Fibroblast of lung (primary cell): ENCODE results near the gene CCDC149. TPM values are rescaled to one million over a fixed set of nuclear protein-coding genes. Genes with fewer than 3 reads are reported as not detected.

Experiments
- DNase-seq, 2 donors: peaks; one replicate each; pipeline versions ENCODE4 v3.0.0 to v3.0.0-alpha.2; 2010; ENCODE audit warnings: low read depth in 2 of 2
- H2AFZ ChIP-seq: 2 replicates; pipeline ENCODE4 v1.5.1; 2012; ENCODE audit warnings: low read length, control low read depth, inconsistent platforms
- H3K27ac ChIP-seq: 2 replicates; pipeline ENCODE4 v1.5.1; 2011; ENCODE audit warnings: low read length, control low read depth; ENCODE audit not compliant: insufficient read depth
- H3K27me3 ChIP-seq: 2 replicates; pipeline ENCODE4 v1.5.1; 2011; ENCODE audit warnings: mild to moderate bottlenecking, low read length; ENCODE audit not compliant: control insufficient read depth, insufficient read depth
- H3K36me3 ChIP-seq: 2 replicates; pipeline ENCODE4 v1.5.1; 2011; ENCODE audit warnings: low read length; ENCODE audit not compliant: control insufficient read depth, insufficient read depth
- H3K4me1 ChIP-seq: 2 replicates; pipeline ENCODE4 v1.5.1; 2011; ENCODE audit warnings: low read length; ENCODE audit not compliant: control insufficient read depth, insufficient read depth; ENCODE audit errors: extremely low read depth
- H3K4me2 ChIP-seq: 2 replicates; pipeline ENCODE4 v1.5.1; 2011; ENCODE audit warnings: low read length, control low read depth; ENCODE audit not compliant: insufficient read depth; ENCODE audit errors: extremely low read depth
- H3K4me3 ChIP-seq, 4 experiments: fragments of 200-600 bp in 1 of 4; sonication (generic) in 1 of 4; replicated peaks in 1 of 4; 2 replicates each; pipeline ENCODE4 v1.5.1; 2011 to 2016; ENCODE audit warnings: low read length in 4 of 4, low read depth in 3 of 4, mild to moderate bottlenecking in 3 of 4, control low read depth in 2 of 4, inconsistent platforms in 1 of 4, mixed read lengths in 1 of 4; ENCODE audit not compliant: insufficient read depth in 1 of 4; ENCODE audit errors: control extremely low read depth in 1 of 4
- H3K79me2 ChIP-seq: 2 replicates; pipeline ENCODE4 v1.5.1; 2012; ENCODE audit warnings: mild to moderate bottlenecking, low read length, inconsistent platforms; ENCODE audit not compliant: control insufficient read depth, insufficient read depth
- H3K9ac ChIP-seq: 2 replicates; pipeline ENCODE4 v1.5.1; 2011; ENCODE audit warnings: mild to moderate bottlenecking, low read length, control low read depth; ENCODE audit not compliant: insufficient read depth
- H3K9me3 ChIP-seq: 2 replicates; pipeline ENCODE4 v1.5.1; 2012; ENCODE audit warnings: low read depth, low read length; ENCODE audit not compliant: control insufficient read depth, insufficient read depth
- H4K20me1 ChIP-seq: 2 replicates; pipeline ENCODE4 v1.5.1; 2011; ENCODE audit warnings: low read length; ENCODE audit not compliant: control insufficient read depth, insufficient read depth; ENCODE audit errors: extremely low read depth
- EZH2 ChIP-seq: IDR thresholded peaks from 2 replicates; pipeline ENCODE4 v1.5.1; 2012; ENCODE audit warnings: low read length, control low read depth, mild to moderate bottlenecking; ENCODE audit errors: missing control alignments
- polyA plus RNA-seq, 2 donors: library from polyadenylated mRNA; depleted of rRNA in 1 of 2; stranded (reverse) in 1 of 2; unstranded in 1 of 2; fragments of >200 nt; gene quantifications; 2 replicates each; pipeline ENCODE4 v1.2.1, GENCODE V29; 2011 to 2012; ENCODE audit warnings: missing spikeins in 1 of 2
- total RNA-seq: library from RNA; depleted of rRNA; stranded (reverse); fragments of >200 nt; gene quantifications from 2 replicates; pipeline ENCODE4 v1.2.1, GENCODE V29; 2014
- TF ChIP-seq, protein P1 (sequence below), 2 donors: IDR thresholded peaks in 1 of 2; conservative IDR thresholded peaks in 1 of 2; 1 replicate in 1 of 2; 2 replicates in 1 of 2; pipeline ENCODE4 v1.5.1; 2011 to 2012; ENCODE audit warnings: low read length in 2 of 2, control low read depth in 1 of 2, inconsistent platforms in 1 of 2, low read depth in 1 of 2, mild to moderate bottlenecking in 1 of 2

Gene CCDC149
- total and polyA plus RNA-seq, 2 donors (not counting 1 experiment from before 2014, with no cell fraction given), result 13.9 to 14.6 TPM

DNA sequence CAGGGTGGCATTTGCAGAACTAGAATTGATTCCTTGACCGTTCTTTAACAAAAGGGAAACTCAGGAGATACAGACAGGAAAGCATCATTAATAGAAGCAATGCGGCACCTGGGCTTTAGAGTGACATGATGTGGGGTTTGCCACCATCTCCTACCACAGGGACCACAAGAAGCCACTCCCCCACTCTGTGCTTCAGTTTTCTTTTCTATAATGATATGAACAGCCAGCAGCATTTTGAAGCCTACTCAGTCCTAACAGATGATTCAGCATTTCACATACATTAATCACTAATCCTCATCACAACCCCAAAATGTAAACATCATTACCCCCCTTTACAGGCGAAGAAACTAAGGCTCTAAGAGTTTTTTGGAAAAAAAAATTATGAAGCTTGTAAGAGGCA is 22.9 kb downstream of the CCDC149 start:
- H3K4me1 ChIP-seq, result no peaks in the 10 kb centered on the region
- H3K9me3 ChIP-seq, result no peaks in the 10 kb centered on the region
- no peaks in the 10 kb centered on the region for H3K36me3 ChIP-seq
- no peak overlapping the region for H3K4me2 ChIP-seq
- H4K20me1 ChIP-seq, result no peaks in the 10 kb centered on the region
- TF ChIP-seq, protein P1, sequence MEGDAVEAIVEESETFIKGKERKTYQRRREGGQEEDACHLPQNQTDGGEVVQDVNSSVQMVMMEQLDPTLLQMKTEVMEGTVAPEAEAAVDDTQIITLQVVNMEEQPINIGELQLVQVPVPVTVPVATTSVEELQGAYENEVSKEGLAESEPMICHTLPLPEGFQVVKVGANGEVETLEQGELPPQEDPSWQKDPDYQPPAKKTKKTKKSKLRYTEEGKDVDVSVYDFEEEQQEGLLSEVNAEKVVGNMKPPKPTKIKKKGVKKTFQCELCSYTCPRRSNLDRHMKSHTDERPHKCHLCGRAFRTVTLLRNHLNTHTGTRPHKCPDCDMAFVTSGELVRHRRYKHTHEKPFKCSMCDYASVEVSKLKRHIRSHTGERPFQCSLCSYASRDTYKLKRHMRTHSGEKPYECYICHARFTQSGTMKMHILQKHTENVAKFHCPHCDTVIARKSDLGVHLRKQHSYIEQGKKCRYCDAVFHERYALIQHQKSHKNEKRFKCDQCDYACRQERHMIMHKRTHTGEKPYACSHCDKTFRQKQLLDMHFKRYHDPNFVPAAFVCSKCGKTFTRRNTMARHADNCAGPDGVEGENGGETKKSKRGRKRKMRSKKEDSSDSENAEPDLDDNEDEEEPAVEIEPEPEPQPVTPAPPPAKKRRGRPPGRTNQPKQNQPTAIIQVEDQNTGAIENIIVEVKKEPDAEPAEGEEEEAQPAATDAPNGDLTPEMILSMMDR (conservative IDR thresholded peaks at IDR 0.05 in 1 of 2, IDR thresholded peaks at IDR 0.05 in 1 of 2; ENCODE audit: low read depth in 1 of 2, low read length in 2 of 2), result no peak
- TF ChIP-seq EZH2, result no peak
- no peak overlapping the region for H3K9ac ChIP-seq
- H3K27ac ChIP-seq, result no peak overlapping the region
- no peak for DNase-seq
- no peaks in the 10 kb centered on the region for H3K79me2 ChIP-seq
- H3K4me3 ChIP-seq, result no peak overlapping the region
- no peak overlapping the region for H2AFZ ChIP-seq
- H3K27me3 ChIP-seq, result no peaks in the 10 kb centered on the region

DNA sequence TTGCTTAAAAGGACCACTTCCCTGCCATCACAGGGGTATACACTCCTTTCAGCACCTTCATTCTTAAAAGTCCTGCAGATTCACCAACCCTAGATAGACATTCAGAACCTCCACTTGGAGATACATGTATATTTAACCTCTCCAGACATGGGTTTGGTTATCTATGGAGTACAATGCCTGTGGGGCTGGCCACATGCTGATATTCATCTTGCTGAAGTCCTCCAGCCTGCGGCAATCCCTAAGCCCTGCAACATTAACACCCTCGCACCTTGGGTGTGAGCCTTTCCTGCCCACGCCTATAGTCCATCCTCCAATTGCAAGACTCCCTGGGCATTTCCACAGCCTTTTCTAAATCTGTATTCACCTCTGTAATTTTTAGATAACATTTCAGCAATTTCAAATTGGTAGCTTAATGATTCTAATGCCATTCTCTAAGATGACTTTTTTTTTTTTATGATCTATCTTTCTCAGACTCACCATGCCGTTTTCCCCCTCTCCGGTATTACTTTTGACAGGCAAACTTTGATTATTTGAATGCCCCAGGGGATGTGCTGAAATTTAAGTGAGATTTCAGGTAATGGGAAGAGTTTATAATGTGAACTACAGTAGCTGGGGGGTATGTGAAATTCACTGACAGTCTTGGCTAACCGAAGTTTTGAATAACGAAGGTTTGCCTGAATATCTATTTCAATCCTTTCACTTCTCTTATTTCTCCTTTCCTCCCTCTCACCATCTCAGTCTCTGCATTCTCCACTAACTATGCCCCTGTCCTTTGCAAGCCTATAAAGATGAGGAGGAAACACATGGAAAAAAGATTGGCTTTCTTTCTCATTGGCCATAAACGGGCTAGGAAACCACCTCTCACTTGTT is 24.1 kb downstream of the CCDC149 start:
- Histone ChIP-seq H3K9me3 (no peaks in the 10 kb centered on the region), H3K36me3 (no peaks in the 10 kb centered on the region), H3K27me3 (no peaks in the 10 kb centered on the region), H3K79me2 (no peaks in the 10 kb centered on the region), H3K27ac (no peak overlapping the region), H2AFZ (no peak overlapping the region), H3K4me3 (no peak overlapping the region), H4K20me1 (no peaks in the 10 kb centered on the region), H3K4me1 (no peaks in the 10 kb centered on the region), H3K9ac (no peak overlapping the region), H3K4me2 (no peak overlapping the region)
- TF ChIP-seq, protein P1 (conservative IDR thresholded peaks at IDR 0.05 in 1 of 2, IDR thresholded peaks at IDR 0.05 in 1 of 2; ENCODE audit: low read depth in 1 of 2, low read length in 2 of 2), result no peak
- no peak for TF ChIP-seq EZH2
- no peak for DNase-seq

DNA sequence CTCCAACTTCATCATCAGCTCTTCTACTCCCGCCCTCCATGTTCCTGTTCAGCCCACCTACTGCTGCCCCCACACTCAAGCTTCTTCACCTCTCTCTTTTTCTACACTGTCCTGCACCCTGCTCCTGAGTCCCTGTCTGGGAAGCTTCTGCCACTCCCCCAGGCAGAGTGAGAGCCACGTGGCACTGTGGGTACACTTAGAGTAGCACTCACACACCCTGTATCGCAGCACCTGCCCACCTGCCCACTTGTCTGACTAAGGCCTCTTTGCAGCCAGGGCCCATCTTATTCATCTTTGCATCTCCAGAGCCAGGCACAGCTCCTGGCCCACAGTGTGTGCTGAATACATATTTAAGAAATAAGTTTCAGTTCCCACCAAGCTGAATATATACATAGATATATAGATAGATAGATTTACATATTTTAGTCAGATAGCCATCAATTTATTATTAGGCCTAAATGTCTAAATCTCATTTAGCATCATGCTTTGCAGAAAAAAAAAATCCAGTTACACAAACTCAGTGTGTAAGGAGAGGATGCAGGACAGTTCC is 24.9 kb downstream of the CCDC149 start:
- no peaks in the 10 kb centered on the region for H3K27me3 ChIP-seq
- no peak overlapping the region for H3K4me2 ChIP-seq
- no peak overlapping the region for H3K9ac ChIP-seq
- H3K4me3 ChIP-seq, result no peak overlapping the region
- H4K20me1 ChIP-seq, result no peaks in the 10 kb centered on the region
- no peak overlapping the region for H3K27ac ChIP-seq
- no peaks in the 10 kb centered on the region for H3K9me3 ChIP-seq
- no peaks in the 10 kb centered on the region for H3K36me3 ChIP-seq
- no peaks in the 10 kb centered on the region for H3K79me2 ChIP-seq
- no peak for TF ChIP-seq EZH2
- TF ChIP-seq, protein P1 (conservative IDR thresholded peaks at IDR 0.05 in 1 of 2, IDR thresholded peaks at IDR 0.05 in 1 of 2; ENCODE audit: low read depth in 1 of 2, low read length in 2 of 2), result no peak
- H3K4me1 ChIP-seq, result no peaks in the 10 kb centered on the region
- DNase-seq, result no peak
- no peak overlapping the region for H2AFZ ChIP-seq
